C4-2B (cell line): ENCODE data around the gene LRRN4.

Source experiments
- H3K27ac ChIP-seq: fragments of 450-650 bp; 2 replicates; pipeline ENCODE4 v1.5.1; 2017
- CTCF ChIP-seq: fragments of 450-650 bp; conservative IDR thresholded peaks from 2 replicates; pipeline ENCODE4 v1.5.1; 2017; ENCODE audit warnings: mild to moderate bottlenecking
- ZFX ChIP-seq: fragments of 450-650 bp; IDR thresholded peaks from 2 replicates; pipeline ENCODE4 v1.6.1; 2017

Gene LRRN4

GRCh38 chr20:6094063-6094462 lies 40.2 kb upstream of the LRRN4 start:
- TF ChIP-seq ZFX (no peak), CTCF (no peak)
- no peak overlapping the region for H3K27ac ChIP-seq

GRCh38 chr20:6091661-6092060 lies 37.8 kb upstream of the LRRN4 start:
- TF ChIP-seq CTCF (no peak), ZFX (no peak)
- H3K27ac ChIP-seq: no peak overlapping the region

- no peak overlapping the region for H3K27ac ChIP-seq
- TF ChIP-seq CTCF: no peak
- TF ChIP-seq ZFX: no peak
Observed at GRCh38 chr20:6086868-6087267, 33.0 kb upstream of the LRRN4 start.

- TF ChIP-seq ZFX (no peak), CTCF (no peak)
- no peak overlapping the region for H3K27ac ChIP-seq
Observed at GRCh38 chr20:6083926-6084325, 30.1 kb upstream of the LRRN4 start.

- no peak overlapping the region for H3K27ac ChIP-seq
- no peak for TF ChIP-seq ZFX
Observed at GRCh38 chr20:6081236-6081635, 27.4 kb upstream of the LRRN4 start.

GRCh38 chr20:6079016-6079415 lies 25.2 kb upstream of the LRRN4 start:
- TF ChIP-seq CTCF (no peak), ZFX (no peak)
- H3K27ac ChIP-seq: no peak overlapping the region

DNA sequence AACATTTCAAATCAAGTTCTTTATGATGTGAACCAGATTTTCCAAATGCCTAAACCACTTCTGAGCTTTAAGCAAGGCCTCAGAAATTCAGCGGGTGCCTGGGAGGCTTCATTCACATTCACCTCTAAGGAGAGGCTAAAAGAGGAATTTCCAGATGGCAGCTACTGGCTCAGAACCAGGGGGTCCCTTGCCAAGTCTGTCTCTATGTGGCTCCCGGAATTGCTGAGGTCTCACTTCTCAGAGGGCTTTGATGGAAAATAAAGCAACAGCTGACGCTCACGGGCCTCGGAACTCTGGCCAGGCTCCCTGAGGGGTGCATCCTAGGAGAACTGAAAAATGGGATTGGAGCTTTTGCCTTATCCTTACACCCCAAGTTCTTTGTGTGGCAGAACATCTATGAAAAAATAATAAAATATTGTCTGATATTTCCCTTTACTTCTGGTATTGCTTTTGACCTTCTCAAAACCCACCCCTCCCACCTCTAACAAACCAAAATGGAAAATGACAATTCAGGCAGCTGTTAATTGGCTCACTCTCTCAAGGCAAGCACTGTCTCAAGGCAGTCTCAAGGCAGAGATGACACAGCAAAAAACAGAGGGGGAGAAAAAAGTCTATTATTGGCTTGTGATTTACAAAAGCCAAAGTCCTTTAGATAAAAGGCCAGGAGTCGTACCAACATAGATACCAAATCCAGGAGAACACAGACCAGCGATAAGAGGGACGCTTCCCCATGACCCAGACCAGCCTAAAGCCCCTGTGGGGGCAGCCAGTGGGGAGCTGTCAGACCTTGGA lies 21.8 kb upstream of the LRRN4 start:
- TF ChIP-seq CTCF (no peak), ZFX (no peak)

GRCh38 chr20:6074784-6075183 lies 20.9 kb upstream of the LRRN4 start:
- H3K27ac ChIP-seq: no peak overlapping the region
- TF ChIP-seq CTCF (no peak), ZFX (no peak)

More for the DNA sequence above, 21.8 kb upstream of the LRRN4 start:
- no peak overlapping the region for H3K27ac ChIP-seq
